IPS-20b (cell line): ENCODE measurements around the gene KLHL29.

Source experiments
- H3K27ac ChIP-seq: one replicate; pipeline ENCODE4 v1.5.1; 2013; ENCODE audit warnings: low read length
- H3K27me3 ChIP-seq: 2 replicates; pipeline ENCODE4 v1.6.1; 2013; ENCODE audit warnings: mild to moderate bottlenecking, low read length, inconsistent platforms; ENCODE audit not compliant: insufficient read depth
- H3K36me3 ChIP-seq: 2 replicates; pipeline ENCODE4 v1.6.1; 2013; ENCODE audit warnings: low read depth, mild to moderate bottlenecking, inconsistent platforms, low read length, moderate library complexity; ENCODE audit not compliant: insufficient read depth
- H3K4me1 ChIP-seq: 2 replicates; pipeline ENCODE4 v1.6.1; 2013; ENCODE audit warnings: mild to moderate bottlenecking, control low read depth, inconsistent platforms, low read length, moderate library complexity; ENCODE audit not compliant: insufficient read depth
- H3K4me3 ChIP-seq: 2 replicates; pipeline ENCODE4 v1.5.1; 2013; ENCODE audit warnings: mild to moderate bottlenecking, low read length, inconsistent platforms
- H3K9ac ChIP-seq: 2 replicates; pipeline ENCODE4 v1.6.1; 2013; ENCODE audit warnings: low read depth, mild to moderate bottlenecking, inconsistent platforms, low read length, moderate library complexity
- H3K9me3 ChIP-seq: 2 replicates; pipeline ENCODE4 v1.6.1; 2013; ENCODE audit warnings: mild to moderate bottlenecking, low read depth, low read length, inconsistent platforms; ENCODE audit not compliant: insufficient read depth

Gene KLHL29

GRCh38 chr2:23751747-23752265 lies 366.8 kb downstream of the KLHL29 start:
- Histone ChIP-seq H3K27me3 (no peaks in the 10 kb centered on the region), H3K36me3 (peaks cover 14% of the 10 kb centered on the region; the same call in 1 of the 2 replicates), H3K4me3 (peak overlapping the region; percentile 23; the same call in 1 of the 2 replicates), H3K4me1 (peaks cover 26% of the 10 kb centered on the region), H3K9ac (no peak overlapping the region), H3K27ac (no peak overlapping the region), H3K9me3 (no peaks in the 10 kb centered on the region)

GRCh38 chr2:23753291-23754010 lies 368.5 kb downstream of the KLHL29 start:
- no peak overlapping the region for H3K9ac ChIP-seq
- H3K27ac ChIP-seq: no peak overlapping the region
- H3K36me3 ChIP-seq: peaks cover 27% of the 10 kb centered on the region; the same call in 1 of the 2 replicates
- H3K4me1 ChIP-seq: peaks cover 26% of the 10 kb centered on the region
- no peaks in the 10 kb centered on the region for H3K27me3 ChIP-seq
- H3K9me3 ChIP-seq: no peaks in the 10 kb centered on the region
- H3K4me3 ChIP-seq: no peak overlapping the region

- peaks cover 27% of the 10 kb centered on the region; the same call in 1 of the 2 replicates for H3K36me3 ChIP-seq
- peaks cover 25% of the 10 kb centered on the region for H3K4me1 ChIP-seq
- no peak overlapping the region for H3K9ac ChIP-seq
- H3K27me3 ChIP-seq: no peaks in the 10 kb centered on the region
- no peaks in the 10 kb centered on the region for H3K9me3 ChIP-seq
- H3K27ac ChIP-seq: no peak overlapping the region
- H3K4me3 ChIP-seq: no peak overlapping the region
Measured at GRCh38 chr2:23754970-23755369, 370.0 kb downstream of the KLHL29 start.

- Histone ChIP-seq H3K27me3 (no peaks in the 10 kb centered on the region), H3K27ac (no peak overlapping the region), H3K9ac (no peak overlapping the region), H3K4me1 (peaks cover 13% of the 10 kb centered on the region), H3K4me3 (no peak overlapping the region), H3K36me3 (peaks cover 27% of the 10 kb centered on the region; the same call in 1 of the 2 replicates), H3K9me3 (no peaks in the 10 kb centered on the region)
Measured at GRCh38 chr2:23756593-23757292, 371.8 kb downstream of the KLHL29 start.

GRCh38 chr2:23757686-23758433 lies 372.9 kb downstream of the KLHL29 start:
- Histone ChIP-seq H3K9me3 (no peaks in the 10 kb centered on the region), H3K9ac (no peak overlapping the region), H3K4me1 (peaks cover 9% of the 10 kb centered on the region), H3K27ac (no peak overlapping the region), H3K36me3 (peaks cover 27% of the 10 kb centered on the region; the same call in 1 of the 2 replicates), H3K4me3 (no peak overlapping the region), H3K27me3 (no peaks in the 10 kb centered on the region)
